ENCODE measurements around the gene LILRB3.
"Not testable (repeated sequence)": the region's sequence is repeated elsewhere in the genome, so short reads cannot be mapped to it uniquely, and the experiment has no call there.

GRCh38 chr19:54271587-54271986 is 48.8 kb upstream of the LILRB3 start:
- not testable (repeated sequence) for TF ChIP-seq CTCF (IDR thresholded peaks at IDR 0.05; ENCODE audit: low read length); EZH2 (IDR thresholded peaks at IDR 0.05; ENCODE audit: borderline replicate concordance, low read length)
